Measurements from ENCODE around the gene AFF1. TPM values are rescaled to one million over a fixed set of nuclear protein-coding genes. Genes with fewer than 3 reads are reported as not detected.

Gene AFF1
- total RNA-seq, 2 experiments from 2014 or later, result 50.3 to 51.2 TPM

DNA sequence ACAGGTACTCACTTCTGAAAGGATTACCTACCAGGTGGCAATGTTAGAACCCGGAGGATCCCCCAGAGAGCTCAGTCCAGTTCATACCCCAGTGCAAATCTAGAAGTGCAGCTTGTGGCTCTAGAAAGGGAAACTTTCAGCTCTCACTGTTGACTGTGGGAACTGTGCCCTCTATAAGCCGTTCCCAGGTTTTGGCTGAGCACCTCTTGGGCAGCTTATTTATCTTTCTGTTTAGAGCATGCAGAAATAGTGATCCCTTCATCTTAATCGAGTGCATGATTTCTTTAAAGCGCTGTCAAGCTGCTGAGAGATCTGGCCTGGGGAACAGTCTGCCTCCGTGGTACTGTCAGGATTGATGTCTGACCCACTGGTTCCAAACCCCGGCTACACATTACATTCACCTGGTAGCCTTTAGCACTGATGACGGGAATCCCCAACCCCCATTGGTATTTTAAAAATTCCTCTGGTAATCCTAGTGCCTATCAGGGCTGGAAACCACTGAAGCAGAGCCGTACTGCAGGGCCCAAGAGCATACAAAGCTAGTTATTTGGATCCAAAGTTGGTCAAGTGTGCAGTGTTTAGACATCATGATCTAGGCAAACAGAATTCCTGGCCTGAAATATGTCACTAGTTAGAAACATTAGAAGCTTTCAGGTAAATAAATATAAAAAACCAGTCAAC is 182.4 kb downstream of the AFF1 start:
- ChIA-PET CTCF (interaction anchor here (1.9 kb wide), 1 partner anchor 195 kb away, joined by 6 read pairs; no protein-coding TSS in a partner anchor), POLR2A (no interaction called here)
- H3K27ac ChIP-seq (ENCODE audit: low read depth in 1 of 2, low read length in 2 of 2), result no peak overlapping the region
- H3K36me3 Mint-ChIP-seq (ENCODE audit: low read depth), result peaks cover 94% of the 10 kb centered on the region
- no peaks in the 10 kb centered on the region for H3K4me1 ChIP-seq (ENCODE audit: insufficient read depth, low read length)
- peaks cover 71% of the 10 kb centered on the region for H3K36me3 ChIP-seq (ENCODE audit: insufficient read depth, low read length)
- no peak overlapping the region for H3K27ac Mint-ChIP-seq
- H3K27me3 ChIP-seq (ENCODE audit: control insufficient read depth in 1 of 2, insufficient read depth in 2 of 2, low read length in 2 of 2), result no peaks in the 10 kb centered on the region
- DNase-seq, result no peak
- no peaks in the 10 kb centered on the region for H3K27me3 Mint-ChIP-seq
- H3K9me3 ChIP-seq (ENCODE audit: control insufficient read depth in 1 of 2, insufficient read depth in 1 of 2, low read length in 2 of 2), result no peaks in the 10 kb centered on the region
- H3K4me1 Mint-ChIP-seq (ENCODE audit: low read depth), result peaks cover 28% of the 10 kb centered on the region
- intact Hi-C loops (cut with DNase I, micrococcal nuclease), result no loop called here
- H3K9me3 Mint-ChIP-seq, result no peaks in the 10 kb centered on the region
- no peak overlapping the region for H3K4me3 ChIP-seq (ENCODE audit: low read length)
- ATAC-seq (ENCODE audit: poor library complexity), result no peak
- no peak overlapping the region for H3K4me3 Mint-ChIP-seq
- TF ChIP-seq CTCF (IDR thresholded peaks at IDR 0.05), result no peak

DNA sequence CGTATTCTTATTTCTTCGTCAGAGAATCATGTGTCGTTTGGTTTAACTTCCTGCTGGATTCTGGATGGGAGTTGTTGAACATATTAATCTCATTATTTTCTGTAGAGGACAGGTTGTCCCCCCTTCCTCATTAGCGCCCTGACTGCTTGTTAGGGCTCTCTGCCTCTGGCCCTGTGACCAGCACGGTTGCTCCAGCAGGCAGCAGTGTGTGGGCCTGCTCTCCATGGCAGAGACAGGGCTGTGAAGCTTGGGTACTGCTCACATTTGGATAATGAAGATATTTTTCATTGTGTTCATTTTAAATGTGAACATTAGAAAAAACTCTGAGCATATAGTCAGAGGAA is 182.9 kb downstream of the AFF1 start:
- no peaks in the 10 kb centered on the region for H3K9me3 Mint-ChIP-seq
- H3K27me3 ChIP-seq (ENCODE audit: control insufficient read depth in 1 of 2, insufficient read depth in 2 of 2, low read length in 2 of 2), result no peaks in the 10 kb centered on the region
- intact Hi-C loops (cut with DNase I, micrococcal nuclease), result no loop called here
- no peaks in the 10 kb centered on the region for H3K9me3 ChIP-seq (ENCODE audit: control insufficient read depth in 1 of 2, insufficient read depth in 1 of 2, low read length in 2 of 2)
- H3K4me3 ChIP-seq (ENCODE audit: low read length), result no peak overlapping the region
- no peak for DNase-seq
- peaks cover 92% of the 10 kb centered on the region for H3K36me3 Mint-ChIP-seq (ENCODE audit: low read depth)
- ChIA-PET POLR2A (no interaction called here), CTCF (interaction anchor here (1.9 kb wide), 1 partner anchor 195 kb away, joined by 6 read pairs; no protein-coding TSS in a partner anchor)
- ATAC-seq (ENCODE audit: poor library complexity), result no peak
- H3K4me1 Mint-ChIP-seq (ENCODE audit: low read depth), result peaks cover 30% of the 10 kb centered on the region
- H3K4me3 Mint-ChIP-seq, result no peak overlapping the region
- peaks cover 69% of the 10 kb centered on the region for H3K36me3 ChIP-seq (ENCODE audit: insufficient read depth, low read length)
- no peak overlapping the region for H3K27ac Mint-ChIP-seq
- no peaks in the 10 kb centered on the region for H3K27me3 Mint-ChIP-seq
- TF ChIP-seq CTCF (IDR thresholded peaks at IDR 0.05), result no peak
- no peak overlapping the region for H3K27ac ChIP-seq (ENCODE audit: low read depth in 1 of 2, low read length in 2 of 2)
- H3K4me1 ChIP-seq (ENCODE audit: insufficient read depth, low read length), result no peaks in the 10 kb centered on the region

- peaks cover 30% of the 10 kb centered on the region for H3K4me1 Mint-ChIP-seq (ENCODE audit: low read depth)
- no peaks in the 10 kb centered on the region for H3K9me3 ChIP-seq (ENCODE audit: control insufficient read depth in 1 of 2, insufficient read depth in 1 of 2, low read length in 2 of 2)
- H3K4me3 Mint-ChIP-seq, result no peak overlapping the region
- no peaks in the 10 kb centered on the region for H3K27me3 ChIP-seq (ENCODE audit: control insufficient read depth in 1 of 2, insufficient read depth in 2 of 2, low read length in 2 of 2)
- no peak for ATAC-seq (ENCODE audit: poor library complexity)
- H3K9me3 Mint-ChIP-seq, result no peaks in the 10 kb centered on the region
- peaks cover 86% of the 10 kb centered on the region for H3K36me3 Mint-ChIP-seq (ENCODE audit: low read depth)
- POLR2A ChIA-PET, result no interaction called here
- no peak for DNase-seq
- no peak overlapping the region for H3K27ac Mint-ChIP-seq
- no peaks in the 10 kb centered on the region for H3K27me3 Mint-ChIP-seq
- peaks cover 67% of the 10 kb centered on the region for H3K36me3 ChIP-seq (ENCODE audit: insufficient read depth, low read length)
- no peak overlapping the region for H3K4me3 ChIP-seq (ENCODE audit: low read length)
- H3K27ac ChIP-seq (ENCODE audit: low read depth in 1 of 2, low read length in 2 of 2), result no peak overlapping the region
- CTCF ChIA-PET, result no interaction called here
- no peaks in the 10 kb centered on the region for H3K4me1 ChIP-seq (ENCODE audit: insufficient read depth, low read length)
- intact Hi-C loops (cut with DNase I, micrococcal nuclease), result no loop called here
- no peak for TF ChIP-seq CTCF (IDR thresholded peaks at IDR 0.05)
Measured at GRCh38 chr4:87118421-87118820, 183.6 kb downstream of the AFF1 start.

Measured in CD4-positive, alpha-beta T cell (primary cell).